GM23248 (cell line): Measurements from ENCODE around the gene SOX10.

ENCODE experiments used
- EZH2 ChIP-seq: fragments of 200-600 bp; sonication (generic); IDR thresholded peaks from 2 replicates; pipeline ENCODE4 v1.6.1; 2018; ENCODE audit warnings: antibody characterized with exemption, mild to moderate bottlenecking; ENCODE audit not compliant: insufficient read depth, poor library complexity, severe bottlenecking
- EZH2phosphoT487 ChIP-seq: fragments of 200-600 bp; sonication (generic); IDR thresholded peaks from 2 replicates; pipeline ENCODE4 v1.6.1; 2018; ENCODE audit warnings: antibody characterized with exemption, moderate library complexity, mild to moderate bottlenecking, low read depth; ENCODE audit not compliant: insufficient read depth

GRCh38 chr22:38006906-38007305 is 22.6 kb upstream of the SOX10 start:
- TF ChIP-seq EZH2 (no peak), EZH2phosphoT487 (no peak)
